Endodermal cell (in vitro differentiated cells): Measurements from ENCODE around the gene FOXQ1. TPM values are rescaled to one million over a fixed set of nuclear protein-coding genes. Genes with fewer than 3 reads are reported as not detected.

Source experiments
- DNase-seq: peaks from one replicate; pipeline ENCODE4 v3.0.0-alpha.2; 2017
- H3K27ac ChIP-seq: 2 replicates; pipeline ENCODE4 v1.5.1; 2013; ENCODE audit warnings: mild to moderate bottlenecking, low read depth, low read length, moderate library complexity
- H3K27me3 ChIP-seq: 2 replicates; pipeline ENCODE4 v1.6.1; 2013; ENCODE audit warnings: mild to moderate bottlenecking, low read length, moderate library complexity; ENCODE audit not compliant: insufficient read depth, control insufficient read depth, poor library complexity, severe bottlenecking
- H3K36me3 ChIP-seq: 2 replicates; pipeline ENCODE4 v1.7.0; 2013; ENCODE audit warnings: mild to moderate bottlenecking, low read length, moderate library complexity; ENCODE audit not compliant: control insufficient read depth, insufficient read depth
- H3K4me1 ChIP-seq: one replicate; pipeline ENCODE4 v1.7.0; 2013; ENCODE audit warnings: low read length; ENCODE audit not compliant: control insufficient read depth, insufficient read depth
- H3K4me3 ChIP-seq: 2 replicates; pipeline ENCODE4 v1.5.1; 2013; ENCODE audit warnings: mild to moderate bottlenecking, low read length, moderate library complexity
- H3K9ac ChIP-seq: 2 replicates; pipeline ENCODE4 v1.6.1; 2013; ENCODE audit warnings: mild to moderate bottlenecking, low read length, moderate library complexity; ENCODE audit not compliant: poor library complexity, severe bottlenecking; ENCODE audit errors: extremely low read depth
- H3K9me3 ChIP-seq: 2 replicates; pipeline ENCODE4 v1.6.1; 2013; ENCODE audit warnings: mild to moderate bottlenecking, low read length, moderate library complexity; ENCODE audit not compliant: control insufficient read depth
- H3K27ac Mint-ChIP-seq: 2 replicates; pipeline ENCODE4 v1.8.0; 2020; ENCODE audit warnings: mixed read lengths
- H3K27me3 Mint-ChIP-seq: 2 replicates; pipeline ENCODE4 v1.8.0; 2021; ENCODE audit warnings: mild to moderate bottlenecking, mixed read lengths; ENCODE audit not compliant: insufficient read depth
- H3K36me3 Mint-ChIP-seq: 2 replicates; pipeline ENCODE4 v1.8.0; 2020; ENCODE audit warnings: low read depth, mixed read lengths
- H3K4me1 Mint-ChIP-seq: 2 replicates; pipeline ENCODE4 v1.8.0; 2020; ENCODE audit warnings: mixed read lengths
- H3K4me3 Mint-ChIP-seq: 2 replicates; pipeline ENCODE4 v1.8.0; 2020; ENCODE audit warnings: mild to moderate bottlenecking, moderate library complexity, mixed read lengths
- H3K9me3 Mint-ChIP-seq: 2 replicates; pipeline ENCODE4 v1.8.0; 2020; ENCODE audit warnings: mild to moderate bottlenecking, mixed read lengths
- CTCF ChIP-seq: fragments of 200-600 bp; sonication (generic); conservative IDR thresholded peaks from 2 replicates; pipeline ENCODE4 v1.5.0; 2021; ENCODE audit warnings: antibody characterized with exemption, mild to moderate bottlenecking
- WGBS, 2 experiments: methylation state at CpG; one replicate each; pipeline versions ENCODE4 v1.1.5 to v1.1.7; 2013; ENCODE audit warnings: missing lambda C conversion rate in 2 of 2, mixed read lengths in 1 of 2; ENCODE audit not compliant: insufficient coverage in 1 of 2, insufficient read length in 1 of 2; 5-methylcytosine and 5-hydroxymethylcytosine counted together
- total RNA-seq, 2 donors: library from RNA; stranded (reverse); fragmentation: NEBNext Ultra II Directional in 1 of 2; extraction: Animal tissue kit (Norgen Biotek cat#: 25700) in 1 of 2; gene quantifications; 2 replicates in 1 of 2; 3 replicates in 1 of 2; pipeline ENCODE4 v1.2.1, GENCODE V29; 2021

Gene FOXQ1
- total RNA-seq, 2 donors from 2014 or later = 7.8 to 41.3 TPM

- no peak for DNase-seq
- peaks cover 4% of the 10 kb centered on the region for H3K36me3 Mint-ChIP-seq
- peak overlapping the region; percentile 89 for H3K4me3 ChIP-seq
- peaks cover 12% of the 10 kb centered on the region for H3K9me3 Mint-ChIP-seq
- WGBS, 2 experiments = 62 to 67% methylated on average over 1 to 2 of the region's 2 CpGs
- no peak for TF ChIP-seq CTCF
- no peaks in the 10 kb centered on the region for H3K9me3 ChIP-seq
- H3K9ac ChIP-seq = peak overlapping the region; percentile 87
- H3K36me3 ChIP-seq = peaks cover 14% of the 10 kb centered on the region
- peaks cover 68% of the 10 kb centered on the region for H3K27me3 Mint-ChIP-seq
- H3K27ac Mint-ChIP-seq = no peak overlapping the region
- peaks cover 5% of the 10 kb centered on the region for H3K4me1 ChIP-seq
- peak overlapping the region; percentile 80 for H3K4me3 Mint-ChIP-seq
- no peak overlapping the region for H3K27ac ChIP-seq
- peaks cover 26% of the 10 kb centered on the region for H3K4me1 Mint-ChIP-seq
- peaks cover 56% of the 10 kb centered on the region for H3K27me3 ChIP-seq
Observed at GRCh38 chr6:1314617-1315016, 2.7 kb downstream of the FOXQ1 start.

- no peak for TF ChIP-seq CTCF
- no peak overlapping the region for H3K27ac Mint-ChIP-seq
- Histone ChIP-seq H3K4me3 (peak overlapping the region; percentile 89), H3K27ac (no peak overlapping the region), H3K9me3 (no peaks in the 10 kb centered on the region), H3K36me3 (peaks cover 14% of the 10 kb centered on the region), H3K4me1 (peaks cover 5% of the 10 kb centered on the region), H3K27me3 (peaks cover 51% of the 10 kb centered on the region), H3K9ac (peak overlapping the region; percentile 87)
- H3K4me1 Mint-ChIP-seq = peaks cover 26% of the 10 kb centered on the region
- H3K4me3 Mint-ChIP-seq = peak overlapping the region; percentile 80
- no peak for DNase-seq
- peaks cover 4% of the 10 kb centered on the region for H3K36me3 Mint-ChIP-seq
- 69 to 73% methylated on average over 1 of the region's 1 CpG for WGBS, 2 experiments
- H3K27me3 Mint-ChIP-seq = peaks cover 63% of the 10 kb centered on the region
- H3K9me3 Mint-ChIP-seq = peaks cover 12% of the 10 kb centered on the region
Observed at GRCh38 chr6:1315201-1315559, 3.3 kb downstream of the FOXQ1 start.

GRCh38 chr6:1315560-1316386 lies 3.9 kb downstream of the FOXQ1 start:
- no peak for TF ChIP-seq CTCF
- peaks cover 12% of the 10 kb centered on the region for H3K9me3 Mint-ChIP-seq
- Histone ChIP-seq H3K27me3 (peaks cover 45% of the 10 kb centered on the region), H3K9ac (peak overlapping the region; percentile 87), H3K36me3 (peaks cover 14% of the 10 kb centered on the region), H3K27ac (no peak overlapping the region), H3K9me3 (no peaks in the 10 kb centered on the region), H3K4me1 (peaks cover 5% of the 10 kb centered on the region), H3K4me3 (peak overlapping the region; percentile 89)
- peak overlapping the region; percentile 80 for H3K4me3 Mint-ChIP-seq
- H3K36me3 Mint-ChIP-seq = peaks cover 4% of the 10 kb centered on the region
- H3K27me3 Mint-ChIP-seq = peaks cover 57% of the 10 kb centered on the region
- 47 to 48% methylated on average over 7 to 11 of the region's 11 CpGs for WGBS, 2 experiments
- no peak overlapping the region for H3K27ac Mint-ChIP-seq
- peaks cover 22% of the 10 kb centered on the region for H3K4me1 Mint-ChIP-seq
- DNase-seq = peak; percentile 62
